ENCODE measurements around the gene LRIG1. TPM values are rescaled to one million over a fixed set of nuclear protein-coding genes. Genes with fewer than 3 reads are reported as not detected.

LRIG1 gene
- total RNA-seq, 2 donors from 2014 or later = 121 to 131 TPM

DNA sequence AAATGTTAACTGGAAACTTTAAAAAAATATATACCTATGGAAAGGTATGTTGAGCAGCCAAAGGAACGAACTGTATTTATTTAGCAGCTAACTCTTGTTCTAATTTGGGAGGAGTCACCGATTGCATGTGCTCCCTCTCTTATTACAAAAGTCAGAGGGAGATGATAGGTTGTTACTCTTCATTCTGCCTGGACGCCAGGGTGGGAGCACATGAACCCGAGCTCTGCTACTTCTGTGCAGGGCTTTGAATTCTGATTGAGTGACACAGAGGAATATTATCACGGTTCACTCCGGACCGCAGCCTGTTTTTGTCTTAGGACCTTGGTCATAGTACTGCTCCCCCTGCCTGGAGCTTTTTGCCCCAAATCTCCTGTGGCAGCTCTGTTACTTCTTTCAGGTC lies 36.9 kb upstream of the LRIG1 start:
- Histone ChIP-seq H3K36me3 (no peaks in the 10 kb centered on the region), H3K4me1 (ENCODE audit: control insufficient read depth in 1 of 2, low read depth in 2 of 2) (no peaks in the 10 kb centered on the region), H3K9me3 (no peaks in the 10 kb centered on the region), H3K27me3 (replicated peaks; ENCODE audit: insufficient read depth) (no peaks in the 10 kb centered on the region), H3K4me3 (no peak overlapping the region), H3K27ac (no peak overlapping the region)
- TF ChIP-seq CTCF (IDR thresholded peaks at IDR 0.05) = no peak
- ATAC-seq (ENCODE audit: insufficient number of reproducible peaks, low FRiP score, low read depth) (no peak), DNase-seq (ENCODE audit: low spot score) (no peak)

DNA sequence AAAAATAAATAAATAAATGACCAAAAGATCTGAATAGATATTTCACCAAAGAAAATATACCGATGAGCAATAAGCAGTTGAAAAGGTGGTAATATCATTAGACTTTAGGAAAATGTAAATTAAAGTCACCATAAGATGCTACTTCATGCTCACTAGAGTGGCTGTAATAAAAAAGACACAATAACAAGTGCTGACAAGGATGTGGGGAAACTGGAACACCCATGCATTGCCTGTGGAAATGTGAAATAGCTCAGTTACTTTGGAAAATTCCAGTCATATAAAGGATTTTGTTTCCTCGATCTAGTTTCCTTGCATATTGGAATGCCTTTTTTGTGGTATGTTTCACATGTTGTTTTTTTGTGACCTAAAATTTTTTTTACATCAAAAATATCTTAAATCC lies 36.0 kb upstream of the LRIG1 start:
- Histone ChIP-seq H3K27ac (no peak overlapping the region), H3K4me1 (ENCODE audit: control insufficient read depth in 1 of 2, low read depth in 2 of 2) (no peaks in the 10 kb centered on the region), H3K36me3 (no peaks in the 10 kb centered on the region), H3K4me3 (no peak overlapping the region), H3K9me3 (no peaks in the 10 kb centered on the region), H3K27me3 (replicated peaks; ENCODE audit: insufficient read depth) (no peaks in the 10 kb centered on the region)
- DNase-seq (ENCODE audit: low spot score) (no peak), ATAC-seq (ENCODE audit: insufficient number of reproducible peaks, low FRiP score, low read depth) (no peak)
- no peak for TF ChIP-seq CTCF (IDR thresholded peaks at IDR 0.05)

DNA sequence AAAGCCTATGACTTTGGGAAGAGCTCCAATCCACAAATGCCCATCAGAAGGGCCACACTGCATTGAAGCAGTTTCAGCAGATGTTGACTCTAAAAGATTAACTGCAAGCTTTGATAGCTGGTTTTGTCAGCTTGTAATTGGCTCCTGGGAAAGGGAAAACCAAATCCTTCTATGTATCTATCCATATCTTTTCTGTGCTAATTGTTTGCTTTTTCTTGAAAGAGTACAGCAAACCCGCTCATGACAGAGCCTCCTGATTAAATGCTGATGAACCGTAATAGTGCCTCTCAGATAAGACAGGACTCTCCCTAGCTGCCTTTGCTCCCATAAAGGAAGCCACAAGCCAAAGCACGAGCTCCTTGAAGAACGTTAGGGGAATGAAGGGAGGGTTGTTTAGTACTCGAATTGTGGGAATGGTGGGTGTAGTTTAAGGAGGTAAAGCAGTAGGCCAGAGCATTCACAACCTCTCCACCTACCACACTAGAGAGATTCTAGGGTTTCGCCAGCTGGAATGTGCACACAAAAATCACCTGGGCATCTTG lies 33.6 kb upstream of the LRIG1 start:
- no peak for ATAC-seq (ENCODE audit: insufficient number of reproducible peaks, low FRiP score, low read depth)

DNA sequence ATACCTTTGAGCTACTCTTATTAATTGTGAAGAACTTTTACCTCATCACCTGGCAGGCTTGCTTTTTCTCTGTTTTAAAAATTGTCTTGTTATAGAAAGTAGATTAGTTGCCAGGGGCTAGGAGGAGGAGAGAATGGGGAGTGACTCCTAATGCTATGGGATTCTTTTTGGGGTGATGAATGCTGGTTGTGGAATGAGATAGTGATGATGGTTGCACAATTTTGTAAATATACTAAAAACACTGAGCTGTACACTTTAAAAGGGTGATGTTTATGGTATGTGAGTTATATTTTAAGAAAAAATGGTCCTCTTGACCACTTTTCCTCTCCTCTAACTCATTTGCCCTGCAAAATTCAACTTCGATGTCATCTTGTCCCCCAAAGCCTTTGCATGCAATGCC lies 31.8 kb upstream of the LRIG1 start:
- Histone ChIP-seq H3K4me3 (no peak overlapping the region), H3K36me3 (no peaks in the 10 kb centered on the region), H3K4me1 (ENCODE audit: control insufficient read depth in 1 of 2, low read depth in 2 of 2) (no peaks in the 10 kb centered on the region), H3K27me3 (replicated peaks; ENCODE audit: insufficient read depth) (no peaks in the 10 kb centered on the region), H3K9me3 (no peaks in the 10 kb centered on the region), H3K27ac (no peak overlapping the region)
- DNase-seq (ENCODE audit: low spot score) (no peak), ATAC-seq (ENCODE audit: insufficient number of reproducible peaks, low FRiP score, low read depth) (no peak)
- TF ChIP-seq CTCF (IDR thresholded peaks at IDR 0.05) = no peak

More for the DNA sequence above, 33.6 kb upstream of the LRIG1 start:
- H3K36me3 ChIP-seq = no peaks in the 10 kb centered on the region
- H3K27me3 ChIP-seq (replicated peaks; ENCODE audit: insufficient read depth) = no peaks in the 10 kb centered on the region
- no peaks in the 10 kb centered on the region for H3K9me3 ChIP-seq
- no peak for TF ChIP-seq CTCF (IDR thresholded peaks at IDR 0.05)
- no peak for DNase-seq (ENCODE audit: low spot score)
- H3K4me3 ChIP-seq = no peak overlapping the region
- no peaks in the 10 kb centered on the region for H3K4me1 ChIP-seq (ENCODE audit: control insufficient read depth in 1 of 2, low read depth in 2 of 2)
- H3K27ac ChIP-seq = no peak overlapping the region

DNA sequence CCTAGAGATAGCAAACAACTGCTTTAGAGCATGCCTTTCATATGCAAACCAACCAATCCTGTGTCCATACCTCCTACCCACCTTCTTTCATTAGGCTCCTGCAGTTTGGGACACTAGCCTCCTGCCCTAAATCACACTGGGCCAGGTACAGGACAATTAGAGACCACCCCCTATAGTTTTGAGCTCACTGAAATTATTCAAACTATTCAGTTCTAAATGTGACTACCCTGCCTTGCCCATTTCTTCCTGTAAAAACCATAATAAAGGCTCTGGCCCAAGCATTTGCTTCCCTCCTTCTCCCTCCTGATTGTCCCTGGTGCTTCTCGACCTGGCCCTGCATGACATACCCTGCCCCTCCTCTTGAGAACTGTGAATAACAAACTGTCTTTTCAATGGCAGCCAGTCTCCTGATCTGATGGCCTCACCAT lies 31.4 kb upstream of the LRIG1 start:
- no peaks in the 10 kb centered on the region for H3K9me3 ChIP-seq

More for the DNA sequence above, 31.4 kb upstream of the LRIG1 start:
- ATAC-seq (ENCODE audit: insufficient number of reproducible peaks, low FRiP score, low read depth) (no peak), DNase-seq (ENCODE audit: low spot score) (no peak)
- Histone ChIP-seq H3K4me3 (no peak overlapping the region), H3K4me1 (ENCODE audit: control insufficient read depth in 1 of 2, low read depth in 2 of 2) (no peaks in the 10 kb centered on the region), H3K27ac (no peak overlapping the region), H3K27me3 (replicated peaks; ENCODE audit: insufficient read depth) (no peaks in the 10 kb centered on the region), H3K36me3 (no peaks in the 10 kb centered on the region)
- TF ChIP-seq CTCF (IDR thresholded peaks at IDR 0.05) = no peak

Measured in thoracic aorta (tissue), 2 donors.